ENCODE results near the gene CTSZ. TPM values are rescaled to one million over a fixed set of nuclear protein-coding genes. Genes with fewer than 3 reads are reported as not detected.

The CTSZ gene
- total and polyA plus RNA-seq, 2 of the 8 experiments (the other 6 are each of a cell fraction or from before 2014, with no cell fraction given) = 32.8 to 34.0 TPM

DNA sequence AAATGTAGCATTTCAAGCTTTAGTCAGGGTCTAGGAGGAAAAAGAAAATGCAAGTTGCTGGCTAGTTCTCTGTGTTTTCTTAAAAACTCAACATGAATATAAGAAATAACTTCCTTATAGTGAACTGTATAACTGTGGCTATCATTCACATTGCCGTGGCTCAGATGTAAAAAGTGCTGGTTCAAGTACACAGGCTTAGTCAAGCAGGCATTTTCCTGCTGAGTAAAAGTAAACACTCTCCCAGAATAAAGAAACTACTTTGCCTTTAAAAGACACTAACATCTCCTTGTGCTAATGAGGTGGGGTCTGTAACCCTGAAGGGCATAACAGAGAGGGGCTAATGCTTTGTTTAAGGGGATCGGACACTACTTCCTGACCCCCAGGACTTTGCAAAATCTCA lies 21.8 kb upstream of the CTSZ start:
- no peak overlapping the region for H3K56ac ChIP-seq (replicated peaks; ENCODE audit: insufficient read length, low read depth, low read length)
- H3K27me3 ChIP-seq (replicated peaks in 1 of 4; ENCODE audit: control insufficient read depth in 3 of 4, extremely low read depth in 1 of 4, insufficient read depth in 3 of 4, low read length in 3 of 4) = peaks cover 0 to 9% (median 4%) of the 10 kb centered on the region in 4 experiments; a peak in 3 of 7 replicates
- no peak overlapping the region for H2AK5ac ChIP-seq (ENCODE audit: low read depth, low read length)
- H3K4ac ChIP-seq (replicated peaks; ENCODE audit: insufficient read length, low read depth, low read length) = no peak overlapping the region
- WGBS, 2 experiments (ENCODE audit: extremely low coverage in 1 of 2, insufficient coverage in 1 of 2, insufficient read length in 1 of 2, insufficient replicate concordance in 2 of 2, low coverage in 1 of 2, low lambda C conversion rate in 2 of 2, missing lambda C conversion rate in 1 of 2) = 70% methylated on average over 2 of the region's 2 CpGs; no CpG with 5 or more reads in 1 of the 2 experiments
- no peak overlapping the region for H2BK12ac ChIP-seq (ENCODE audit: low read depth, low read length)
- H3K4me1 ChIP-seq (replicated peaks in 1 of 4; ENCODE audit: control insufficient read depth in 3 of 4, insufficient read depth in 4 of 4, low read length in 3 of 4) = peaks cover 0 to 6% (median 2%) of the 10 kb centered on the region in 4 experiments; a peak in 4 of 7 replicates
- H2BK120ac ChIP-seq (replicated peaks; ENCODE audit: low read depth, low read length) = no peak overlapping the region
- no peak overlapping the region for H2BK5ac ChIP-seq (ENCODE audit: low read depth, low read length)
- H3K36me3 ChIP-seq (ENCODE audit: control insufficient read depth in 2 of 4, insufficient read depth in 4 of 4, low read length in 3 of 4) = peaks cover 2 to 46% (median 15%) of the 10 kb centered on the region in 4 experiments; a peak in 6 of 8 replicates
- no peak overlapping the region for H3K4me2 ChIP-seq (ENCODE audit: insufficient read depth in 1 of 2, low read depth in 2 of 2, low read length in 2 of 2)
- no peak overlapping the region for H3K18ac ChIP-seq (ENCODE audit: extremely low read depth, low read length)
- peaks cover 5% of the 10 kb centered on the region for H3K79me1 ChIP-seq (ENCODE audit: low read depth, low read length)
- H3K9ac ChIP-seq (replicated peaks in 1 of 4; ENCODE audit: extremely low read depth in 1 of 4, low read depth in 3 of 4, low read length in 3 of 4) = no peak overlapping the region
- peaks cover 6% of the 10 kb centered on the region for H3K23me2 ChIP-seq (ENCODE audit: low read depth, low read length)
- no peaks in the 10 kb centered on the region for H3K9me3 ChIP-seq (ENCODE audit: insufficient read depth in 2 of 2, low read depth in 1 of 2, low read length in 1 of 2)
- ChIA-PET POLR2A (ENCODE audit: partially characterized antibody) (no interaction called here), CTCF (ENCODE audit: partially characterized antibody) (interaction anchor here (0.8 to 1.1 kb wide), 2 partner anchors 64 to 121 kb away, joined by 3 read pairs; no protein-coding TSS in a partner anchor)
- H4K20me1 ChIP-seq (replicated peaks in 1 of 2; ENCODE audit: control insufficient read depth in 1 of 2, insufficient read depth in 2 of 2, low read length in 2 of 2) = peaks cover 9 to 13% of the 10 kb centered on the region in 2 experiments
- H3K4me3 ChIP-seq (ENCODE audit: extremely low read depth in 1 of 4, insufficient read depth in 2 of 4, low read depth in 3 of 4, low read length in 4 of 4) = no peak overlapping the region
- no peak for FAIRE-seq
- no peak overlapping the region for H4K5ac ChIP-seq (ENCODE audit: insufficient read length, low read depth, low read length)
- DNase-seq (ENCODE audit: low read depth in 1 of 2, low spot score in 2 of 2) = no peak
- H2AFZ ChIP-seq (ENCODE audit: low read length) = no peak overlapping the region
- no peak overlapping the region for H2BK15ac ChIP-seq (ENCODE audit: low read length)
- no peak overlapping the region for H4K8ac ChIP-seq (ENCODE audit: extremely low read depth, insufficient read depth, low read length)
- H3K79me2 ChIP-seq (ENCODE audit: control insufficient read depth in 1 of 2, insufficient read depth in 2 of 2, low read length in 2 of 2) = peaks cover 6 to 13% of the 10 kb centered on the region in 2 experiments; a peak in 3 of 4 replicates
- H3K14ac ChIP-seq (ENCODE audit: insufficient read length) = no peak overlapping the region
- H3K27ac ChIP-seq (ENCODE audit: low read depth, low read length) = no peak overlapping the region
- no peak overlapping the region for H3K23ac ChIP-seq (ENCODE audit: insufficient read length)
- H2BK20ac ChIP-seq (ENCODE audit: low read length) = no peak overlapping the region
- H4K91ac ChIP-seq (replicated peaks; ENCODE audit: insufficient read length, low read length) = no peak overlapping the region
- no peak for TF ChIP-seq CBX8 (IDR thresholded peaks at IDR 0.05; ENCODE audit: borderline replicate concordance, low read depth, low read length)
- TF ChIP-seq POLR2A (IDR thresholded peaks at IDR 0.05; ENCODE audit: control extremely low read depth in 1 of 2, low read depth in 2 of 2, low read length in 2 of 2) = no peak; a peak in 1 of 3 replicates
- TF ChIP-seq SP1 (IDR thresholded peaks at IDR 0.05; ENCODE audit: low read depth, low read length) = no peak

Measured in H1 (cell line).